Left hindlimb (tissue), 1 donor: ENCODE data around the gene BBIP1.

ENCODE experiments used
- DNase-seq: peaks from one replicate; pipeline ENCODE4 v3.0.0-alpha.2; 2018

Gene BBIP1, protein sequence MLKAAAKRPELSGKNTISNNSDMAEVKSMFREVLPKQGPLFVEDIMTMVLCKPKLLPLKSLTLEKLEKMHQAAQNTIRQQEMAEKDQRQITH

DNA sequence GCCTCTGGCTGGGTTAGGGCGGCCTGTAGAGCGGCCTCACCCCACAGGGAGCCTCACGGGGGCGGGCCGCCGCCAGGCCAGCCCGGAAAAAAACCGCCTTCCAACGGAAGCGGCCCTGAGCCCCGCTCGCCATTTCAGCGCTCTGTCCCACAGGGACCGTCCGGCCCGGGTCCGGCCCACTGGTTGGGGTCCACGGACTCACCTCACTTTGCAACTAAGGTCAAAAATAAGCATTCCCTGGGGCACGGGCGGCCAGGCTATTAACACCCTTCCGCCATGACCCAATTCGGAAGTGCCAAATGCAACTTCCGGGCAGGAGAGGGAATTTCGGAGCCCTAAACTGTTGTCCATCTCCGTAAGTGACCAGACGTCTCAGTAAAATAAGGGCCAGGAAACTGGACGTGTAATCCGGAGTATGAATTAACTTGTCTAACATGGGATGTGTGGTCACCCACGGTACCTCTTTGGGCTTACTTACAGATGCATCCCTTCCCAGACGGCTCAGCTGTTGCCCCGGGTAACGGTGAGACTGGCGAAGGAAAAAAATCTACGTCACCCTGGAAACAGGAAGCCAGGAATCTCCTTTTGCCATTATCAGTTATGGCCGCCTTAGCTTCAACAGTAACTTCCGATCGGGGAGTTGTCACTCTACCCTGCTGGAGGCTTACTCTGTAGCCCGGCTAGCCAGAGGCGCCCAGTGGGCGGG, at the start of gene BBIP1:
TSS of gene BBIP1 (minus strand) at position 538 of the 706 bp plus-strand sequence. CDS start 1,023 bp downstream, outside the sequence.
- DNase-seq = peak; percentile 100

DNA sequence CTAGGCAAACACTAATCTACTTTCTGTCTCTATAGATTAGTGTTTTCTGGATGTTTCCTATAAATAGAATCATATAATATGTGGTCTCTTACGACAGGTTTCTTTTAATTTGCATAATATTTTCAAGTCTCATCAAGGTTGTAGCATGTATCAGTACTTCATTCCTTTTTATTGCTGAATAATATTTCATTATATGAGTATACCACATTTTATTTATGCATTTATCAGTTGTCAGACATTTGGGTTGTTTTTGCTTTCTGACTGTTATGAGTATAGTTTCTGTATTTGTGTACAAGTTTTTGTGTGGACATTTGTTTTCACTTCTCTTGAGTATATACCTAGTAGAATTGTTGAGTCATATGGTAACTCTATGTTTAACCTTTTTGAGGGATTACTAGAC, 48.7 kb upstream of the BBIP1 start:
- no peak for DNase-seq

DNA sequence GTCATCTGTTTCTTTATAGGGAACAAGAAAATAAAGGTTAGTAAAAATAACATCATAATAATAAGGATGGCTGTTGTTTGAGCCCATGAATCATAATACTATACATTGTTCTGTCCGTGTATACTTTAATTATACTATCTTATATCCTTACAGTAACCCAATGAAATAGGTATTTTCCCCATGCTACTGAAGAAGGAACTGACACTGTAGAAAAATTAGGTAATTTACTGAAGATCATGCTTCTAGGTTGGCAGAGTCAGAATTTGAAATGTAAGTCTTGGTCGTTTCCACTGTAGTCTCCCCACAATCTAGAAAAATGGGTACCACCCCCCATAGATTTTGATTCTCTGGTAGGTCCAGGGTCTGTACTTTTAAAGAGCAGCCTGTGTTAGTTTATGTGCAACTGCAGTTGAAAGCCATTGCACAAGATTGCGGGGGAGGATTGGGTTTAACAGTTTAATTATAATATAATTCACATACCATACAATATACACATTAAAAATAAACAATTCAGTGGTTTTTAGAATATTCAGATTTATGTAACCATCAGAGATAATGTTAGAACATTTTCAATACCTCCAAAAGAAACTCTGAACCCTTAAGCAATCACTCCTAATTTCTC, 48.1 kb upstream of the BBIP1 start:
- no peak for DNase-seq

DNA sequence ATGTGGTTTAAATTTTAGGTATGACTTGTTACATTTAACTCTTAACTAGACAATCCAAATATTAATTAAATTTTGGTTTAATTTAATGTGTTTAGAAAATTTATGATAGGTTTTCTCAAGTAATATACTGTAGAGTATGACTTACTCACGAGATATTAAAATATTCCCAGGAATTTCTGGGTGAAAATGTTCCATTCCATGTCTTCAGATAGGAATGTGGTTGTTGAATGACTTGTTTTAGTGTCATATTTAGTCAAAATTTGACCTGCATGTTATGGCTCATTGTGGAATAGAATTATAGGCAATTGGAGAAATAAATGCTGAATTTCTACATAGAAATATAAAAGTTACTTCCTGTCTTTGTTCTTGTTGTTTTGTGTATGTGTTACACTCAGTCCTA, 47.2 kb upstream of the BBIP1 start:
- no peak for DNase-seq

DNA sequence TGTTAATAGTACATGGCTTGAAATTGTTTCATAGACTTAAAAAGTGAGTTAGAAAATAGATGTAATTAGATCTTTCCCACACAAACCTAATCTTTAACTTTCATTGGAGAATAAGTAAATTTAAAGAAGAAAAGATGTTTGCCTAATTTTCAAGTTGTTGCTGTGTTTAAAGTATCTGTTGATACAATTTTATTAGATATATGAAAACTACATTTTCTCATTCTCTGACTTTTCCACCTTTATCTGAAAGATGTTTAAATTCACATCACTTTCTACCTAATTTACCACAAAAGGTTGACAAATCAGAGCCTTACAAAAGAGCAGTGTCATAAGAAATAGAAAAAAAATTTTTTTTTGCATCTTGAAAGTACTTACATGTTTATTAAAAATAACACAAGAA, 46.2 kb upstream of the BBIP1 start:
- no peak for DNase-seq

DNA sequence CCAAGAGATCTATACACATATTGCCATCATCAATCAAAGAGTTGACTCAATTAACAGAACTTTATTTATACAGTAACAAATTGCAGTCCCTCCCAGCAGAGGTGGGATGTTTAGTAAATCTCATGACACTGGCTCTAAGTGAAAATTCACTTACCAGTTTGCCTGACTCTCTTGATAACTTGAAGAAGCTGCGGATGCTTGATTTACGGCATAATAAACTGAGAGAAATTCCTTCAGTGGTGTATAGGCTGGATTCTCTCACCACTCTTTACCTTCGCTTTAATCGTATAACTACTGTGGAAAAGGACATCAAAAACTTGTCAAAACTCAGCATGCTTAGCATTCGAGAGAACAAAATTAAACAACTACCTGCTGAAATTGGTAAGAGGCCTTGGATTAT, 45.7 kb upstream of the BBIP1 start:
- no peak for DNase-seq

DNA sequence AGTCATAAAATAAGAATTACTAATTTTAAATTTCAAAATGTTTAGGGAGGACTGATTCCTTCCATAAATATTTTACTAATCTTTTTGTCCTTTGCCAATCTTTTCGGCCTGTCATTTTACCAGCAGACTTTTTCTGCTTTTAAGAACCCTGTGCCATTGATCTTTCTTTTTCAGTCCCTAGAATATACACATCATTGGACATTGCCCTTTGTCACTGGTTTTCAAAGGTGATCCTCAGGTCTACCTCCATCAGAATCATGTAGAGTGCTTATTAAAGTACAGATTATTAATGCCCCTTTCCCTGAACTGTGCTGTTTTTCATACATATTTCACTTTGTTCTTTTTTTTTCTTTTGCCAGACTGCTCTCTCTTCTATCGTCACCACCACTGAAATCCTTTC, 44.2 kb upstream of the BBIP1 start:
- no peak for DNase-seq

DNA sequence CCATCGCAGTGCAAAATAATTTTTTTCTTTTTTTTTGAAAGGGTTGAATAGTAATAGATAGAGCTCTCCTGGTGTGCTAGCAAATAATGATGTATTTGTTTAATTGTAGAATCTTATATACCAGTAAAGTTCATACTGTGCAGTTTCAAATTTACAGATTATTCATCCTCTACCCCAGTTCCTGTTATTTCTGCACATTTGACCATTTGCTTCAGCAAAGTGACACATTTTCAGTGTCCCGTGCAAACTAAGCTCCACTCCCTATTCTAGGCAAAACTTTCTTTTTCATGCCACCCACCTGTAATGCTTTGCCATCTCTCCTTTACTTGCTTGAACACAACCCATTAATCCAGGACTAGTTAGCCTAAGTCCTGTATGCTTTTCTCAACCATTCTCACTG, 43.5 kb upstream of the BBIP1 start:
- DNase-seq = no peak

DNA sequence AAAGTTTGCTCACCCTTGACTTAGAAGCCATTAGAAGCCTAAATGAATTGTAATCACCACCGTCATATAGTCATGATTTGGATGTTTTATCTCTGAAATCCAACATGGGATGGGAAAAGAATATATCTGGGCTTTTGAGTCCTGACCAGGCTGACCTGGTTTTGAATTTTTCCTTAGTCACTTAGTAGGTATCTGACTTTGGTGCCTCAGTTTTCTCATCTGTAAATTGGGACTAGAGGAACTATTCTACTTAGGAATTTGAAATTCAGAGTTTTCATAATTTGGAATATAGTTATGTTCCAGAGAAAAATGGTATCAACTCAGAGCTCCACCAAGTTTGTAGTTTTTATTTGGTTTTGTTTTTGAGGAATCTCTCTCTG, 41.3 kb upstream of the BBIP1 start:
- DNase-seq = no peak

DNA sequence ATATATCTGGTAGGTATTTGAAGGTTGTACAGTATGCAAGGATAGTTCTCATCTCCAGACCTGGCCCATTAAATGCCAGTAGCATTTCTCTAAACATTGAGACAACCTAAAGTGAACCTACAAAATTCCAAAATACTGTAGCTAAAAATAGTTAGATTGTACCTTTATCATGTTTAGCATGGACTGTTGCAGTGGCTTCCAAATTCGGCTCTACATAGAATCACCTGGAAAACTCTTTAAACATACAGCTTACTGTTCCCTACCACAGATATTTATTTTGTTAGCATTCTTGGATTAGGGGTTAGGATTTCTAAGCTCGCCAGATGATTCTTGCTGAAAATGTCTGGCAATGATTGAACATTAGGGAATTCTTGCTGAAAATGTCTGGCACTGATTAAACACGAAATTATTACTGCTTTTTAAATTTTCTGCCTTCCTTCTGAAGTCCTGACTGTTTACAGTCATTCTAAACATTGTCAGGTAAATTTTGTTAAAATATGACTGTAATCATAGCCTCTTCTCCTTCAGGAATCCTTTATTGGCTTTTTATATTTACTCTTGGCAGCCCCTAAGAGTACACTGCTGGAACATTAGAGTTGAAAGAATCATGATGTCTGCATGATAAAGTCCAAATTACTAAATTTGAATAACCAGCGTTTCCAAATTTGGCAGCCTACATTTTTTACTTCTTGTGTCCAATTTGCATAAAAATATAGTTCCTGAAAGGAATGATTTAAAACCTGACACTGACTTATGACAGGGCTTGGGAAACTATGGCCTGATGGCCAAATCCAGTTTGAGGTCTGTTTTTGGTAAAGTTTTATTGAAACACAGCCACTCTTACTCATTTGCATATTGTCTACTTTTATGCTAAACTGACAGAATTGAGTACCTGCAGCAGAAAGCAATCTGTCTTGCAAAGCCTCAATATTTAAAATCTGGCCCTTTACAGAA, 40.7 kb upstream of the BBIP1 start:
- no peak for DNase-seq

DNA sequence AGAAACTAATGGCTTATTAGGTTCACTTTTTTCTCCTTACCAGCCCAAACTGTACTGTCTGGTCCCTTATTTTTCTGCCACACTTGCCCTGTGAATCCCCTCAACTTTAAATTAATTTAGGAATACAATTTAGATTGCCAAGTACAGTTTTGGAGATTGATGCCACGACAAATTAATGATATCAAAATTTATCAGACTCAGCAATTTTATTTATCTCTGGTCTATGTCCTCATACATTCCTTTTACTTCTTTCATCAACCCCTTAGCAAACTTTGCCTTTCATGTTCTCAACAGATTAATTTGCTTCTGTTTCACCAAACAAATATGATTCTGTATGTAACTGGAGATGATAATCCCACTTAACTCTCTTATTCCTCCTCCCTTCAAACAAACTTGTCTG, 38.6 kb upstream of the BBIP1 start:
- no peak for DNase-seq

DNA sequence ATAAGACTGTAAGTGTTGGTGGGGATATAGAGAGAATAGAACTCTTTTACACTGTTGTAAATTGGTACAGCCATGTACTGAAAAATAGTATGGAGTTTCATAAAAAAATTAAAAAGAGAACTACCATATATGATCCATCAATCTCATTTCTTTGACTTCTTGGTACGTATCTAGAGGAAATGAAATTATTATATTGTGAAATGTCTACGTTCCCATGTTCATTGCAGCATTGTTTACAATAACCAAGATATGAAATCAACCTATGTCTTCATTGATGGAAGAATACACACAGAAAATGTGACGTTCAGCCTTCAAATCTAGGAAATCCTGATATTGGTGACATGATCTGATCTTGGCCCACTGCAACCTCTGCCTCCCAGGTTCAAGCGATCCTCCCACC, 32.4 kb upstream of the BBIP1 start:
- DNase-seq = no peak

DNA sequence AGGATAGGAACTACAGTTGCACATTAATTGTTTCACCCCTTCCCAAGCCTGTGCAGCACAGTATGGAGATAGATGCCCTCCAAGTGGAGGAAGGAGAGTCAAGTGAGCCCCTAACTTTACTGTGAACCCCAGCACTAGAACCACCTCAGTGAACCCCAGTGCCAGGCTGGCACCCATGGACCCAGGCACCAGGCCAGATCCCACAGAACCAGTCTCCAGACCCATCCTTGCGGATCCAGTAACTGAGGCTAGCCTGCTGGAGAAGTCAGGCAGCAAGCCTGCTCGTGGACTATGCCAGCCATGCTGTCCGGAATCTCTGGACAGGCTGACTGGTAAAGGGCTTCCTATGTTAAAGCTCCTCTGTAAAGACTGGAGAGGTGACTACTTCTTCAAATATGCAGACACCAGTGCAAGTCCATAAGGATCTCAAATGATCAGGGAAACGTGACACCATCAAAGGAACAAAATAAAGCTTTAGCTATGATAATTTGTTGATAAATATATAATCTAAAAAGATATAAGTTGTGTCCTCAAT, 28.1 kb upstream of the BBIP1 start:
- DNase-seq = no peak

DNA sequence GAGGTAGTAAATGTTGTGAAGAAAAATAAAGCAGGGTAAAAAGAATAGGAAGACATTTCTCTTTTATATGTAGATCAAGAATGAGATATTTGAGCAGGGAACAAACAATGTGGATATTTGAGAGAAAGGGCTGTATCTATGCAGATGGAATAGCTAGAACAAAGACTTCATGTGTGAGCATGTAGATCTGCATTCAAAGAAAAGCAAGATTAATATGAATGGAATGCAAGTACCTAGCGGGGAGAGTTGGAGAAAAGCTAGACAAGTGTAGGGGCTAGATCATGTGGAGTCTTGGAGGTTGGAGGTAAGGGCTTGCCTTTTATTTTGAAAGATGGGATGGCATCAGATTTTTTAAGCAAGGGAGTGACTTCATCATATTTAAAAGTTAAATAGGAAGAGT, 27.5 kb upstream of the BBIP1 start:
- no peak for DNase-seq

DNA sequence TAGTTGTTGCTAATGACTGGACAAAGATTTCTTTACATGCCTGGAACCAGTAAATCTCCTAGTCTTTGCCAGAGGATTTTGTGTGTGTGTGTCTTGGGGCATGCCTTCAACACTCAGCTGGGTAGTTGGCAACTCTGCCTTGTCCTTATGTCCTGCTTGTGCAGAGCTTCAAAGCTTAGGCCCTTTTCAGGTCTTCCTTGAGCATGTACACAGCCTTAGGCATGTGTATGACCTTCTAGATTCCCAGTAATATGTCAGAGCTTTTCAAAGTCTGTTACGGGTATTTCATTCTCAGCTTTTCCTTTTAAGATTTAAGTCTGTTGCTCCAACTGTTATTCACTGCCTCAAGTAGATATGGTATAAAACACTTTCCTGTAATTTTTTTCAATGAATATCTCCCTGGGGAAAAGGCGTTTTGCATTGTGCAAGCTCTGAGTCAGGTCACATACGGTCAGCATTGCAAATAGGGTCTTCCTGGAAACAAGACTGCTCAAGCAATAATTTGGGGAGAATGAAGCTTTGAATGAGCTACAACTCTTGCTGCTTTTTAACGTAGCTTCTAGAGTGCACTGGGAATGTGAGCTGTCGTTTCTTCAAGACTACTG, 25.9 kb upstream of the BBIP1 start:
- no peak for DNase-seq

DNA sequence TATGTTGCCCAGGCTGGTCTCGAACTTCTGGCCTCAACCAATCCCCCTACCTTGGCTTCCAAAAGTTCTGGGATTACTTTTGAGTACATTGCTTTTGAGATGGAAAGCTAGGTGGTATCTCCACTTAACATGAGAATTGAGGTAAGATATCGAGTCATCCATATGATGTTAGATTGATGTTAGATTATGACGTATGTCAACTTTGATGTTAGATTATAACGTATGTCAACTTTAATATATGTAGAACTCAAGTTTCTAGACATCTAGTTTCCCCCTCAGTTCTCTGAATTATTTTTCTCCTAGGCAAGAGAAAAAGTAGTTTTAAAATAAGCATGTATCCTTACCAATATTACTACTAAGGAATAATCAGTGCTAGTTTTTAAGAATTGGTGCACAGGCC, 20.4 kb upstream of the BBIP1 start:
- DNase-seq = no peak

DNA sequence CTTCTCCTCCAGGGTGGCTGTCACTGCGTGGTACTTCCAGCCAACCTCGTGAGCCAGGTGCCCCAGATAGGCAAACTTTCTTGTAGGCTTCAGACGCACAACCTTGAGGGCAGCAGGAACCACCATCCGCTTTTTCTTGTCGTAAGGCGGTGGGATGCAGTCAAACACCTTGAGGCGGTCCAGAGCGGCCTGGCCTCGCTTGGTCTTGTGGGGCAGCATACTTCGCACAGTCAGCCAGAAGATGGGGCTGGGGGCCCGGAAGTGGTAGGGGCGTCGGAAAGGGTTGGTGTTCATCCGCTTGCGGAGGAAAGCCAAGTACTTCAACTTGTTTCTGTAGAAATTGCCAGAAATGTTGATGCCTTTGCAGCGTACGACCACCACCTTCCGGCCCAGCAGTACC, 17.8 kb upstream of the BBIP1 start:
- no peak for DNase-seq

DNA sequence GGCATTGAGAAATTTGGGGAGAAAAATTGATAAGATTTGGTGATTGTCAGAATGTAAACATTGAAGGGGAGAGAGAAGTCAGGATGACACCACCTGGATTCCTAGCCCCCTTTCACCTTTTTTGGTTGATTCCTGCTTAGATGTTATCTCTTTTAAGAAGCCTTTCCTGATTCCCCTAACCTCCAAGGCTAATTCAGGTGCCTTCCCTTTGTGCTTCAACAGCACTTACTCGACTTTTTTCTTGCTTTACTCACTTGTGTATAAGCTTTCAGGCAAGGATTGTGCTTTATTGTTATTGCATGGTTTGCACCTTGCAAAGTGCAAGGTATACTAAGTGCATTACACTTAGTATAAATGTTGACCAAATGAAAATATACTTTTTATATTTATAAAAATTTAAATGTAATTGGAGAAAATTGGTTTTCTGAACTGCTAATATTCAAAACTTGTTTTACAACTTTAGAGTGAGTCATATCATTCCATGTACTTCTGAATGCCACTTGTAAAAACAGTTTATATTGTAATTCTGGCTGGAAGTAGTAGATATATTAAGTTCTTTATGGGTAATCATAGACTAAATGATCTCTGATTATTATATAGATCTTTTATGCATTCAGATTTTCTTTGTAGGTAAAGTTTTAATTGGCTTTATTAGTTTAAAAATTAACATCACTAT, 13.7 kb upstream of the BBIP1 start:
- no peak for DNase-seq

DNA sequence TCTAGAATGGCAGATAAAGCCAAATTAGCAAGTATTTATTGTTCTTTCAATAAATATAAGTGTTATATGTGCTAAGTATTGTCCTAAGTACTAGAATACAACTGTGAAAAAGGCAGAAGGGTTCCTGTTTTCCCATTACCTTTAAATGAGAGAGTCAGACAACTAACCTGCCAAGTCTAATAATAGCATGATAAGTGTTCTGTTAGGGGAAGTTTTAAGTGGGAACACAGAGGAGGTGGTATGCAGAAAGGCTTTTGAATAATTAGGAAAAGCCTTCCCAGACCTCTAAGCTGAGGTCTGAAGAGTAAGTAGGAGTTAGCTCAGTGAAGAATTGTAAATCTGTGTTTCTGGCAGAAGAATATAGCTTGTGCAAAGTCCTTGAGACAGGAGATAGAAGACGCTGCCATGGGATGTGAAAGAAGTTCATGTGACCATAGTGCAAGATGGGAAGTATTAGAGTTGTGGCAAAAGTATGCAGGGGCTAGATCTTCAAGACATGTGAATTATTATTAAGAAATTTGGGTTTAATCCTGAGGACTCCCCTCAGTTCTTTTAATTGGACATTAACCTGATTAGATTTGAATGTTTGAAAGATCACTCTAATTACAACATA, 12.9 kb upstream of the BBIP1 start:
- no peak for DNase-seq

DNA sequence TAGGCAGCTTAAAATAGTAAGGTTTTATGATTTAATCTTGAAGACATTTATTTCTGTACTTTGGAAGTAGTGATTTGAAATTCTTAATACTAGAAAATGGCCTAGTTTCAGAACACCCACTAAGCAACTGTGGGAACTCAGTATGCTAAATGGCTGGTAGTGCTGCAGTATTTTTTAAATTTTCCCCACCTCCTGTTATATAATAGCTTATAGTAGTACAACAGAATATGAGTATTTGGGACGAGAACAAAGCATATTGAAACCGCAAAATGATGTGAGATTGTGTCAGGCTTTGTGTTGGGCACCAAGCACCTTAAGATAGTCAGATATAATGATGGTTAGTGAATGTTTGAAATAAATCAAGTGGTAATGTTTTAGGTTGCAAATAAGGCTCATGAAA, 8.5 kb upstream of the BBIP1 start:
- no peak for DNase-seq

DNA sequence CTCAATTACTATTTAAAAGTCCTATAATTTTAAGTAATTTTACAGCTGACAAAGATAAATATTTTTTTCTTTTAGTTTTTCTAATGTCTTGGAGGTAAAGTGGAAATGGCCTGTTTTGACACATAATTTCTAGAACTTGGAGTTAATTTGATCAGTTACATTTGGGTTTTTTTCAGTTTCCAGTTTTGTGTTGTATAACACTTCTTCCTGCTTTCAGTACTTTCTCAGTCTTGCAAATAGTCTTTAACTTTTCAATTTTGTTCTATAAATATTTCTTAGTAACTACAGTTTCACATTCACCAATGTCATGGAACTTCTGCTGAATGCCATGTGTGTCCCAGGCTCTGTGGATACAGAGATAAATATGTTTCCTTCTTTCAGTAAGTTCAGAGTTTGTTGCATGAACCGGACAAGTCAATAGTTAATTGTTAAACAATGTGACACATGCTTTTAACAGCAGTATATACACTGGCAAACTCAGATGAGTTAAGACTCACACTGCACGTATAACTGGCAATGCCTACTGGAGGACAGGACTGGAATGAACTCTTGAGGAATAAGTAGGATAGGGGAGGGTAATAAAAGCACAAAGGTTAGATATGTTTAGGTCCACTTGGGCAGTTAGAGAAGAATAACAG, 5.0 kb upstream of the BBIP1 start:
- DNase-seq = no peak
